ENCODE data around the gene PPFIA2.

- TF ChIP-seq SIN3A (IDR thresholded peaks at IDR 0.05; ENCODE audit: borderline replicate concordance, insufficient read depth, low read length) (no peak), POLR2AphosphoS5 (IDR thresholded peaks at IDR 0.05; ENCODE audit: low read depth, low read length) (no peak)
Measured at GRCh38 chr12:81350309-81350708, 408.8 kb downstream of the PPFIA2 start.
